Activated CD4-positive, CD25-positive, alpha-beta regulatory T cell treated with anti-CD3 and anti-CD28 coated beads, Interleukin-2, amount 50 U/mL, for 72 hours (primary cell): ENCODE measurements around the gene EVL.

ENCODE experiments used
- DNase-seq: peaks from one replicate; pipeline ENCODE4 v3.0.0; 2021

The EVL gene

GRCh38 chr14:100132161-100132902 is 67.1 kb downstream of the EVL start:
- no peak for DNase-seq

DNA sequence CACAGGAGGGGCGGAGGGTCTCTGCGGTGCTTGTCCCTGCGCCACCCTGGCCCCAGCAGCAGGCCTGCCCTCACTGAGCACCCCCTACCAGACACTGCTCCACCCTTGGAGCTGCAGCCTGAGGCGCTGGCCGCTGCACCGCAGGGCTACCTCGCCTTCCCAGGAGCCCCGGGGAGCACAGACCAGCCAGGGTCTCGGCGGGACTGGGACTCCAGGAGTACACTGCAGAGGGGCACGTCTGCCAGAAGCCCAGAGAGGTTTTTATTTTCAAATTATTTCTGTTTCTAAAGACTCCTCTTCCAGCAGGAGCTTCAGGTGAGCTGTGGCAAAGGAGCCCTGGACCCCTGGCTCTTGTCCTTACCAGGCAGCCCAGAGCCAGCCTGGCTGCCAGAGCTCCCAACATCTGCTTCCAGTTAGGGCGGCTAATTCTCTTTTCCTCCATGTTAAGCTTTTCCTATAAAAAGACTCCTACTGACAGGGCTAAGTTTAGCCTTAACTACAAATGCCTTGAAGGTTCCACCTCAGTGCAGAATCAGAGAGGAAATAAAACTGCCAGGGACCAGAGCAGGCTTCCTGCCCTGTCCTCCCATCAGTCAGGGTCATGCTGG is 67.8 kb downstream of the EVL start:
- no peak for DNase-seq

GRCh38 chr14:100134586-100134985 is 69.4 kb downstream of the EVL start:
- DNase-seq, result no peak

DNA sequence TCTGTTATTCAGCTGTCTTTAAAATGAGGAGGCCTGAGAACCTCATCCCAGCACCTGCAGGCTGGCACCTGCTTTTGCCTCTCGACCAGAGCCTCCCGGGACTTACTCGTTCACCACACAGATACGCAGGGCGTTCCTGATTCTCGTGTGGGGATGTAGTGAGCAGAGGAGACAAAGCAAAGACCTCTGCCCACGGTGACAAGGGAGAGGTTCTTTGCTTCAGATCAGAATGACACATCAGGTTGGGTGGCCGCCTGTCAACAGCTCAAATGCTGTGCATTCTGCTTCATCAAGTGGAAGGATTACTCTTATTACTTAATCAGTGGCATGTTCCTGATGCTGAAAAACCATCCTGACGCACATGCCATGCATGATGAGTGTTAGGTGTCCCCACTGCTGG is 69.9 kb downstream of the EVL start:
- no peak for DNase-seq

DNA sequence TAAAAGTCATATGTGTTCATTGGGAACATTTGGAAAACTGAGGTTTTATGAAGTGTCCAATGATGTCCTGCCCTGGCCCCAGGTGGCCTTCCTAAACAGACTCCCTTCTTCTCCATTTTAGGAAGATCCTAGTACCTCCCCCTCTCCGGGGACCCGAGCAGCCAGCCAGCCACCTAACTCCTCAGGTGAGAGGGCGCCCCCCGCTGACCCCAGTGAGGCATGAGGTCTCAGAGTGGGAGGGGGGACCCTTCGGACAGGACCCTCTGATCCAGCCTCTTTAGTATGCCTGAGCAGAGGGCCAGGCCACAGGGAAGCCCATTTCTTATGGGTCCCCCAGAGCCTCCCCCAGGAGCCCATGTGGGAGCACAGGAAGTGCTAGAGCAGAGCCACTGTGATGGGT is 70.6 kb downstream of the EVL start:
- no peak for DNase-seq

DNA sequence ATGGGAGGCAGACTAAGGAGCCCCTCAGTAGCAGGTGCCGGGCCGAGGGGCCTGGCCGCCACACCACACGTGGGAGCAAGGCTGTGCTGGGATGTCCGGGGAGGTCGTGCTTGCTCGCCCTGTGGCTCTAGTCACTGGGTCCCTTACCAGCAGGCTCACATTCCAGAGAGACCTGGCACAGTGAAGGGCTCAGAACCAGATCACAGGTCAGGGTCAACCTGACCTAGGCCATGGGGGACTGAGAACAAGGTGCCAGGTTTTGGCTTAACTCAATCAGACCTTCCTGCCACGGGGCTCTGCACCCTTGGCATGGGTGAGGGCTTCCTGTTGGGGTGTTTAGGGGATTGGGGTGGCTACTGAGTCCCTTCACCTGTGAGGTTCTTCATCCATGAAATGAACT is 72.0 kb downstream of the EVL start:
- no peak for DNase-seq

GRCh38 chr14:100138082-100138787 is 73.0 kb downstream of the EVL start:
- no peak for DNase-seq

- no peak for DNase-seq
Measured at GRCh38 chr14:100138955-100139354, 73.7 kb downstream of the EVL start.

GRCh38 chr14:100140452-100141078 is 75.3 kb downstream of the EVL start:
- no peak for DNase-seq

- no peak for DNase-seq
Measured at GRCh38 chr14:100141098-100141497, 75.9 kb downstream of the EVL start.

GRCh38 chr14:100142073-100143040 is 77.1 kb downstream of the EVL start:
- no peak for DNase-seq

GRCh38 chr14:100143523-100143922 is 78.3 kb downstream of the EVL start:
- no peak for DNase-seq

GRCh38 chr14:100143934-100144333 is 78.7 kb downstream of the EVL start:
- no peak for DNase-seq

DNA sequence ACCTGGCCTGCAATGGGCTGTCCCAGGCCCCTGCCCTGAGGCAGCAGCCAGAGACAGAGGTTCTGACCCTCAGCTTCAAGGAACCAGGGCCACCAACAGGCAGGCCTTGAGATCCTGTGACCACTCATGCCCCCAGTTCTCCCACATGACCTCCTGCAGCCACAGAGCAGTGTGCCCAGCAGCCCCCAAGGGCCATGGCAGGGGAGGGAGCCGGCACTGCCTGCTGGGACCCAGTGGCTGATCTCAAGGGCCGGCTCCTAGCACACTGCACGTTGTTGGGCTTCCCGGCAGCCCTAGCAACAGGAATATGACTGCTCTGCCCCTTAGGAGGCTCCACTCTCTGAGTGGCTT is 79.4 kb downstream of the EVL start:
- DNase-seq, result no peak

DNA sequence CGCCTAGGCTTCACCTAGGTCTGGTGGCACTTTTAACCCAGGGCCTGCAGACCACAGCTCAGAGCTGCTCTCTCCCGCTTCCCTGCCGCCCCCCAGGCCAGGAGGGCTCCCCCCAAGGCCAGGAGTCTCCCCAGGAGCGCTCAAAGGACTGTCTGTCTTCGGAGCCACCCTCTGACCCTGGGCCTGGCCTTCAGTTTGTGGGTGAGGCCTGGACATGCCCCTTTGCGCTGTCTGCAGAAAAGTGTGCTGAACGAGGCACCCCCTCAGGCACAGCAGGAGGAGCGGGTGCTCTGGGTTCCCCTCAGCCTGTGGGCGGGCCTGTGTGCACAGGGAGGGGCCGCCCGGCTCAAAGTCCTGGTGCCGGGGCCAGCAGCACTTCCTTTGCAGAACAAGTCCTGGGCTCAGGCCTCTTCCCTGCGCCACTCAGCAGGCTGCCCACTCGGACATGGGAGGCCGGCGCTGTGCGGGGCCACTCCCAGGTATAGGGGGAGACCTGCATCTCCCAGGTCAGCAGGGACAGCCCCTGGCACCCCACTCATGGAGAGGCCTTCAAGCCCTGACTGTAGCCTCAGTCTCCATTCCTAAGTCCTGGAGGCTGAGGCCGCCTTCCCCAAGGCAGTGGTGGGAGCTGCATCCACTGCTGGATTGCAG is 79.9 kb downstream of the EVL start:
- no peak for DNase-seq

DNA sequence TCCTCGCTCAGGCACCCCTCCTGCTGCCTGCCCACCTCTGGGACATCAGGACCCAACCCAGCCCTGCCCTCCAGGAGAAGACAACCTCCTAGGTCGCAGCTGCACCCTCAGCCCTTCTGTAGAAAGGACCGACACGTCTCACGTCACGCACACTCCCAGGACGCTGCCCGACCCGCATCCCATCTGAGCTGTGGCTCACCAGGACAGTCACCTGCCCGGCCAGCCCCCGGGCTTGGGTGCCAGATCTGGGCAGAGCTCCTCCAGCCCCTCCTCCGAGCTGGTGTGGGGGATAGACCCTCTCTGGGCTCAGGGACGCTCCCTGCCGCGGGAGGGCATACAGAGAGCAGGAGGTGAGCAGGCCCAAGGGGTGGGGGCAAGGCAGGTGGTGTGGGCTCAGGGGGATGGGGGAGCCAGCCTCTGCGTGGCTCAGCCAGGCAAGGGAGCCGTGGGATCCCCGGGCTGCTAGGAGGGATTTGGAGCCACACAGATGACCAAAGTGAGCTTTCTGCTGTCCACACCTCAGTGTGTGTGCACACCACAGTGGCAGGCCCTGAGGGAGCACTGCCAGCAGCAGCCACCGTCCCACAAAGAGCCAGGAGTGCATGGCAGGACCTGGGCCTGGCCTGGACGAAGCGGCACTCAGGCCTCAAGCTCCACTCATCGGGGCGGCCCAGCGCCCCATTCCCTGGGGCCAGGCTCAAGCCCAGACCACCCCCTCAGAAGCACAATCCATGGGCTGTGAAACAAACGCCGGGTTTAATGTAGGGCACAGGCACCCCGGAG is 80.7 kb downstream of the EVL start:
- DNase-seq, result no peak

DNA sequence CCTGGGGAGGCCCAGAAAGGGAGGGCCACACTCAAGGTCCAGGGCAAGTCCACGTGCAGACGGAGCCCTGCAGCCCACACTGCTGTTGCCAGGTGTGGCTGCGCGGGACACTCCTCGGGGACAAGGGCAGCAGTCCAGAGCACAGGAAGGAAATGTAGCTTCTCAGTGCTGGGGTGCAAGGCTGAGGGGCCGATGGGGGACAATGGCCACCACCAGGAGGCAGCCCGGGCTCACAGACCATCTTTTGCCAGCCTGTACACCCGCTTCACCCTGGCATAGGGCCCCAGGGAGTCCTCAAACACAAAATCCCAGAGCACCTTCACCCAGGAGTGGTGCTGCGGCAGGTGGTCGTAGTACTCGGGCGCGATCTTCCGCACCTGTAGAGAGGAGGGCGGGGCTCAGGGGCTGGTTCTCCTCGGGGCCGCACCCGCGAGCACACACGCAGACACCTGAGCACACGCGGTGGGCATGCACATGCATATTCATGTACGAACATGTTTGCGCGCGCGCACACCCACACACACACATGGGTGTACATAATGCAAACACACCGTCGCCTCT is 81.4 kb downstream of the EVL start:
- no peak for DNase-seq

DNA sequence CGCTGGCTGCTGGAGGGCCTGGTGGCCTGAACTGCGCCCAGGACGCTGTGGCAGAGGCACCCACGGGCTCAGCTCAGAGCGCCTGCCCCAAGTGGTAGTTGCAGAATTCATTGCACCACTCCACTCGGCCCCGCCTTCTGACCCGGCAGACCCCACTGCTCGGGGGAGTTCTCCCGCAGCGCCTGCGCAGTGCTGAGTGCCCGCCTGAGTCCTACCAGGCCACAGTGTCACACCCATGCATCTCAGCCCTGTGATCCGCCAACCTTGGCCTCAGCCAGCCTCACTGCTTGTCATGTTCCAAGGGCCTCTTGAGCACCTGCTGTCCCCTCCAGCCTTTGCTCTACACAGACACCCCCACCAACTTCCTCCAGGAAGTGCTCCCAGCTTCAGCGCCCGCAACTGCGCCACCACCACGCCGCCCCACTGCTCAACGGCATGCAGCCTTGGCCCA is 82.0 kb downstream of the EVL start:
- no peak for DNase-seq

DNA sequence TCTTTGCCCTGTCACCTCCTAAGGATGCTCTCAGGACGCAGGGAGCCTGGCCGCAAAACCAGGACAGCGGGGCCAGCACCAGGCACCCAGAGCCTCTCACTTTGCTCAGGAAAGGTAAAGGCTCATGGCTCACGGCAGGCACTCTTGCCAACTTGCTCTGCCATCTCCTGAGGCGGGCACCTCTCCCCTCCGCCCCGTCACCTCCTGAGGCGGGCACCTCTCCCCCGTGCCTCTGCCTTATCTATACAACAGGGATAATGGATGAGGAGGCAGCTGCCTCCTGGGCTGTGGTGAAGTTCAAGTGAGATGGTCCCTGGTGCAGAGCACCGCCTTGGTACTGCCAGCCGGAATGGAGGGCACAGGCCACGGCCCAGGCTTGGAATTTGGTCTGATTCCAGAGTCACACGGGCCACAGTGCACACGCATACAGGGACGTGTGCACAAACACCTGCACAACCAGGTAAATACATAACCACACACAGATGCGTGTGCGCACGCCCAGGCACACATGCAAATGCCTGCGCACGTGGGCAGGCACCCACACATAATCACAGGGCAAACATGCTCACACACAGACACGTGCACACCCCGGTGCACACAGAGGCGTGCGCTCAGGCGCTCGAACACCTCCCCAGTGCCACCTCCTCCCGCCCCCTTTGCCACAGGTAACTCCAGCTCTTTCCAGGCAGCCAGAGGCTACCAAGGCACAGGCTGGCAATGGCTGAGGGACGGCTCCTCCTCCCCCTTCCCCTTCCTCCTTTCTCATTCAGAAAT is 82.7 kb downstream of the EVL start:
- no peak for DNase-seq
